MM.1S (cell line): Measurements from ENCODE around the gene SOWAHC.

Experiments used
- DNase-seq: peaks from one replicate; pipeline ENCODE4 v3.0.0-alpha.2; 2015
- H2AFZ ChIP-seq: fragments of 300-600 bp; sonication (generic); 2 replicates; pipeline ENCODE4 v1.6.0; 2016; ENCODE audit warnings: antibody characterized with exemption, low read length
- H3F3A ChIP-seq: fragments of 300-600 bp; sonication (generic); 2 replicates; pipeline ENCODE4 v1.6.1; 2016; ENCODE audit warnings: mild to moderate bottlenecking, antibody characterized with exemption, low read length, moderate library complexity, mixed read lengths; ENCODE audit not compliant: insufficient read depth
- H3K27ac ChIP-seq: fragments of 300-600 bp; sonication (generic); 2 replicates; pipeline ENCODE4 v1.5.1; 2016; ENCODE audit warnings: mild to moderate bottlenecking, low read length
- H3K27me3 ChIP-seq: fragments of 300-600 bp; sonication (generic); replicated peaks from 2 replicates; pipeline ENCODE4 v1.6.0; 2016; ENCODE audit warnings: low read length; ENCODE audit not compliant: insufficient read depth
- H3K36me3 ChIP-seq: fragments of 300-600 bp; sonication (generic); replicated peaks from 2 replicates; pipeline ENCODE4 v1.6.1; 2016; ENCODE audit warnings: mild to moderate bottlenecking, low read length, mixed read lengths; ENCODE audit not compliant: insufficient read depth
- H3K4me1 ChIP-seq: fragments of 300-600 bp; sonication (generic); 2 replicates; pipeline ENCODE4 v1.6.1; 2016; ENCODE audit warnings: low read length, mixed read lengths
- H3K4me2 ChIP-seq: fragments of 300-600 bp; sonication (generic); 2 replicates; pipeline ENCODE4 v1.6.0; 2016; ENCODE audit warnings: low read depth, low read length
- H3K4me3 ChIP-seq: fragments of 300-600 bp; sonication (generic); 2 replicates; pipeline ENCODE4 v1.5.1; 2016; ENCODE audit warnings: low read length, mixed read lengths
- H3K79me2 ChIP-seq: fragments of 300-600 bp; sonication (generic); 2 replicates; pipeline ENCODE4 v1.6.1; 2016; ENCODE audit warnings: mixed run types, low read length, mixed read lengths
- H3K9ac ChIP-seq: fragments of 300-600 bp; sonication (generic); 2 replicates; pipeline ENCODE4 v1.6.1; 2016; ENCODE audit warnings: low read length, mixed read lengths
- H3K9me2 ChIP-seq: fragments of 300-600 bp; sonication (generic); replicated peaks from 2 replicates; pipeline ENCODE4 v1.6.1; 2016; ENCODE audit warnings: mild to moderate bottlenecking, low read length, mixed read lengths; ENCODE audit not compliant: insufficient read depth
- H3K9me3 ChIP-seq: fragments of 300-600 bp; sonication (generic); replicated peaks from 2 replicates; pipeline ENCODE4 v1.6.1; 2016; ENCODE audit warnings: mild to moderate bottlenecking, low read length, mixed read lengths; ENCODE audit not compliant: insufficient read depth
- H4K20me1 ChIP-seq: fragments of 300-600 bp; sonication (generic); 2 replicates; pipeline ENCODE4 v1.6.1; 2016; ENCODE audit warnings: mild to moderate bottlenecking, low read length, moderate library complexity, mixed read lengths; ENCODE audit not compliant: insufficient read depth
- CTCF ChIP-seq: fragments of 300-600 bp; sonication (generic); IDR thresholded peaks from 2 replicates; pipeline ENCODE4 v1.5.1; 2016; ENCODE audit warnings: antibody characterized with exemption, low read length, mixed read lengths
- EZH2 ChIP-seq: fragments of 300-600 bp; sonication (generic); optimal IDR thresholded peaks from 2 replicates; pipeline ENCODE3; 2017; ENCODE audit warnings: low read depth, mild to moderate bottlenecking, antibody characterized with exemption, low read length, mixed read lengths
- EZH2phosphoT487 ChIP-seq: fragments of 300-600 bp; sonication (generic); IDR thresholded peaks from 2 replicates; pipeline ENCODE4 v1.6.1; 2018; ENCODE audit warnings: antibody characterized with exemption, low read length

Gene SOWAHC

GRCh38 chr2:109647636-109648035, 33.5 kb downstream of the SOWAHC start:
- Histone ChIP-seq H3K9me3 (no peaks in the 10 kb centered on the region), H4K20me1 (no peaks in the 10 kb centered on the region), H2AFZ (no peak overlapping the region), H3K4me1 (peaks cover 20% of the 10 kb centered on the region), H3F3A (peaks cover 23% of the 10 kb centered on the region), H3K36me3 (no peaks in the 10 kb centered on the region), H3K9me2 (no peaks in the 10 kb centered on the region), H3K79me2 (no peaks in the 10 kb centered on the region), H3K27me3 (no peaks in the 10 kb centered on the region), H3K4me2 (no peak overlapping the region), H3K27ac (no peak overlapping the region), H3K9ac (no peak overlapping the region), H3K4me3 (no peak overlapping the region)
- TF ChIP-seq EZH2phosphoT487 (no peak), EZH2 (no peak), CTCF (no peak)
- DNase-seq, result no peak

GRCh38 chr2:109648041-109648527, 33.9 kb downstream of the SOWAHC start:
- H3K27ac ChIP-seq, result no peak overlapping the region
- H3K4me2 ChIP-seq, result no peak overlapping the region
- H2AFZ ChIP-seq, result no peak overlapping the region
- no peaks in the 10 kb centered on the region for H3K79me2 ChIP-seq
- no peaks in the 10 kb centered on the region for H3K9me2 ChIP-seq
- no peaks in the 10 kb centered on the region for H4K20me1 ChIP-seq
- H3F3A ChIP-seq, result peaks cover 18% of the 10 kb centered on the region
- no peak for DNase-seq
- H3K27me3 ChIP-seq, result no peaks in the 10 kb centered on the region
- no peaks in the 10 kb centered on the region for H3K9me3 ChIP-seq
- no peak for TF ChIP-seq EZH2phosphoT487
- no peak for TF ChIP-seq EZH2
- TF ChIP-seq CTCF, result no peak
- H3K9ac ChIP-seq, result no peak overlapping the region
- H3K36me3 ChIP-seq, result no peaks in the 10 kb centered on the region
- H3K4me3 ChIP-seq, result no peak overlapping the region
- peaks cover 15% of the 10 kb centered on the region for H3K4me1 ChIP-seq

GRCh38 chr2:109649736-109650695, 35.9 kb downstream of the SOWAHC start:
- Histone ChIP-seq H3K27me3 (no peaks in the 10 kb centered on the region), H3K9ac (no peak overlapping the region), H3K79me2 (no peaks in the 10 kb centered on the region), H4K20me1 (no peaks in the 10 kb centered on the region), H3K4me2 (no peak overlapping the region), H3K9me3 (no peaks in the 10 kb centered on the region), H3K4me1 (peaks cover 1% of the 10 kb centered on the region; the same call in 1 of the 2 replicates), H3K4me3 (no peak overlapping the region), H2AFZ (no peak overlapping the region), H3F3A (peaks cover 1% of the 10 kb centered on the region; the same call in 1 of the 2 replicates), H3K27ac (no peak overlapping the region), H3K9me2 (no peaks in the 10 kb centered on the region), H3K36me3 (no peaks in the 10 kb centered on the region)
- DNase-seq, result no peak
- no peak for TF ChIP-seq CTCF
- TF ChIP-seq EZH2, result no peak
- TF ChIP-seq EZH2phosphoT487, result no peak
